SKM-1 (cell line): ENCODE results near the gene GPR65.
A peak's percentile ranks its signal among the peaks of the same experiment; 100 is the strongest.

Experiments
- DNase-seq: peaks from one replicate; lab custom pipeline; 2025; ENCODE audit not compliant: unreplicated experiment; lab: John Stamatoyannopoulos, UW

The GPR65 gene, protein sequence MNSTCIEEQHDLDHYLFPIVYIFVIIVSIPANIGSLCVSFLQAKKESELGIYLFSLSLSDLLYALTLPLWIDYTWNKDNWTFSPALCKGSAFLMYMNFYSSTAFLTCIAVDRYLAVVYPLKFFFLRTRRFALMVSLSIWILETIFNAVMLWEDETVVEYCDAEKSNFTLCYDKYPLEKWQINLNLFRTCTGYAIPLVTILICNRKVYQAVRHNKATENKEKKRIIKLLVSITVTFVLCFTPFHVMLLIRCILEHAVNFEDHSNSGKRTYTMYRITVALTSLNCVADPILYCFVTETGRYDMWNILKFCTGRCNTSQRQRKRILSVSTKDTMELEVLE

GRCh38 chr14:88005050-88005481 is at the start of gene GPR65:
TSS of gene GPR65 (plus strand) at chr14:88005135. CDS start at chr14:88010848, 5,713 bp downstream.
- DNase-seq, result peak; percentile 73

DNA sequence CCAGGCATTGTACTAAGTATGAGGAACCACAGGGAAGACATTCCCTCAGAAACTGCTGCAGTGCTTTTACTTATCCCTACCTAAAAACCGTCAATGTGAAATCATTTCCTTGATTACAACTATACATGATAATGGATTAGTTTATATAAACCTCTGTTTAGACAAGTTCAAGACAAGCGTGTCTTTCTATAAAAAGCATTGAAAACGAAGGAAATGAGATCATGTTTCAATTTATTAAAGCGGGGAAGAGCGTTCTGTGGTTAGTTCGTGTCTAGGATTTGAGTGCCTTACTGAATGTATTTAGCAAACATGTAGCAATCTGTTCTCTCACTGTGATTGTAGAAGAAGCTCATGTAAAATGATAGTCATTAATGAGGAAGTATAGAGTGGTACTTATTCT is 49.4 kb upstream of the GPR65 start:
- no peak for DNase-seq

DNA sequence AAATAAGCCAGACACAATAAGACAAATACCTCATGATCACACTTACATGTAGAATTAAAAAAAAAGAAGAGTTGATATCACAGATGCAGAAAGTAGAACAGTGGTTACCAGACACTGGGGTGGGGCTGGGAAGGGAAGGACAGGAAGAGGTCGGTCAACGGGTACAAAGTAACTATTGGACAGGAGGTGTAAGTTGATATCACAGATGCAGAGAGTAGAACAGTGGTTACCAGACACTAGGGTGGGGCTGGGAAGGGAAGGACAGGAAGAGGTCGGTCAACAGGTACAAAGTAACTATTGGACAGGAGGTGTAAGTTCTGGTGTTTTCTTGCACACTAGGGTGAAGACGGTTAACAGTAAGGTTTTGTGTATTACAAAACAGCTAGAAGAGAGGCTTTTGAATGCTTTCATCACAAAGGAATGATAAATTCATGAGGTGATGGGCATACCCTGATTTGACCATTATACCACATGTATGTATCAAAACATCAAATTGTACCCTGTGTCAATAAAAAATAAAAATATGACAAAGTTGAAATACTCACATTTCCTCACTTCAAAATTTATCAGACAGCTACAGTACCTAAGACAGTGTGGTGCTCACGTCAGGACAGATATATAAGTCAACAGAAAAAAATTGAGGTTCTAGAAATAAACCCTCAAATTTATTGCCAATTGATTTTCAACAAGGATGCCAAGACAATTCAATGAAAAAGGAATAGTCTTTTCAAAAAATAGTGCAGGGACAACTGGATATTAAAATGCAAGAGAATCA is 44.7 kb upstream of the GPR65 start:
- DNase-seq, result no peak

- DNase-seq, result no peak
Measured at GRCh38 chr14:87961246-87961645, 43.7 kb upstream of the GPR65 start.

- DNase-seq, result no peak
Measured at GRCh38 chr14:87966816-87967215, 38.1 kb upstream of the GPR65 start.

DNA sequence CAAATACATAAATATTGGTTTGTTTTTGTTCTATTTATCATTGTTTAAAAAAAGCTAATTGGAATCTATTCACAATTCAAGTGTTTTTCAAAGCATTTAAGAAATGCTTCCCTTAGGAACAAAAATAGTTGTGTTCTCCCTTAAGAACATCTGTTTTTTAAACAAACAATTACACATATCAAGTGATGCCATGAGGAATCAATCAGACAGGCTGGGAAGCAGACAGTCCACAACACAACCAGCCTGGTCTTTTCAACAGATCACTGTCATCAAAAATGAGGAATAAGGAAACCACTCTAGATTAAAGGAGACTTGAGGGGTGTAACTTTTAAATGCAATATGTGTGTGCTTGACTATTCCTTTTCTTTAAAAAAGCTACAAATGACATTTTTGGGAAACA is 37.4 kb upstream of the GPR65 start:
- no peak for DNase-seq

DNA sequence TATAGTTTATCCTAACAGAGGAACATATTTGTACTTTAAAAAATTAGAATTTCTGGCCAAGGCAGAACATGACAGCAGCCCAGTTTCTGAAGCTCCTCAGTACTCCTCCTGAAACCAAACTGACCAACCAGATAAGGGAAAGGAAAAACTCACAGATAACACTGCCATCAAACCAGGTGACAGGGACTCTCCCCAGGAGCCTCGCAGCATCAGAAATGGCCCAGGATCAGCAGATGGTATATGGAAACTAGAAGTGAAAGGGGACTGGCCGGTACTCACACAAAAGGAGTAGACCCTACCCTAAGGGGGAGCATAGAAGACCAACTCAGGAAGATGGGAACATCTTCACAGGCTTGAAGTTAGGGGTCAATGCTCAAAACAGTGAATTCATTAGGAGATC is 33.9 kb upstream of the GPR65 start:
- DNase-seq, result no peak

DNA sequence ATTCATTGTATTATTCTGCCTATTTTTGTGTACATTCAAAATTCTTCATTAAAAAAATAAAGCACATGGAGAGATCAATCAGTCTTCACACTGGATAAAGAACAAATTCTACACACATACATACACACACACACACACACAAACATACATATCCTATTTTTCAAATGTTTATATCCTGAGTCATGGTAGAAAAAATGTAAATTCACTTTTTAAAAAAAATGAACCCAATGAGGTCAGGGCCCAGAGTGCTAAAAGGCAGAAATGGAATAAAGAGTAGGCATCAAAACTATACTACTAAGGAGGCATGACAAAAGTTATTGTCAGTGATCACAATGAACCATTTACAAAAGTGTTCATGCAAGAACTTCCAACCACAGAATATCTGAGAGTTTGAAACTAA is 29.3 kb upstream of the GPR65 start:
- no peak for DNase-seq

- no peak for DNase-seq
Measured at GRCh38 chr14:87979689-87980088, 25.2 kb upstream of the GPR65 start.

DNA sequence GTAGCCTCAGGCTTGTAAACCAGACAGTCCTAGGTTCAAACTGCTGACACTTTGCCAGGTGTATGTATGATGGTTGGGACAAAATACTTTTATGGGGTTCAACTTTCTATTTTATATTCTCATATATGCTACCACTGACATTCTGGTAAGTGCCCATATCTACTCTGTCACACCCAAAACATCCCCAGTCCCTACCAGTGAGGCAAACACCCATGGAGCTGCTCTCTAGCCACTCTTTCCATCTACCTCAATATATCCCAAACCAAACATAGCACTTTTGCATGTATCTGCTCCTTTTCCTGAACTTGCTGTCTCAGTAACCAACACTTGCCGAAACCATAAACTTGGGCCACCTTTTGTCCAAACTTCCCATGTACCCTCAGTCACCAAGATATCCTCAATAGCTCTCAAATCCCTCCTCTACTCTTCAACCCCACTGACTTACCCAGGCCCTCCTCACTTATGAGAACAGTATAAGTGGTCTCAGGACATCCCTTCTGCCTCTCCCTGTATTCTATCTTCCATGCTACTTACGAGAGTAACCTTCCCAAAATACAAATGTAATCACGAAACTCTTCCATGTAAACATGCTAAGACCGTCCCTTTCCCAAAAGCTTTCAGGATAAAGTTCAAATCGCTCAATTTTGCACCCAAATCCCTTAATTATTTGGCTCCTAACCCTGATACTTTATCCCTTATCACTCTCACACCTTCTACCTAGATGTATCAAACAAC is 15.5 kb upstream of the GPR65 start:
- DNase-seq, result no peak

- no peak for DNase-seq
Measured at GRCh38 chr14:87989956-87990299, 15.0 kb upstream of the GPR65 start.

- DNase-seq, result no peak
Measured at GRCh38 chr14:87990682-87991081, 14.3 kb upstream of the GPR65 start.

DNA sequence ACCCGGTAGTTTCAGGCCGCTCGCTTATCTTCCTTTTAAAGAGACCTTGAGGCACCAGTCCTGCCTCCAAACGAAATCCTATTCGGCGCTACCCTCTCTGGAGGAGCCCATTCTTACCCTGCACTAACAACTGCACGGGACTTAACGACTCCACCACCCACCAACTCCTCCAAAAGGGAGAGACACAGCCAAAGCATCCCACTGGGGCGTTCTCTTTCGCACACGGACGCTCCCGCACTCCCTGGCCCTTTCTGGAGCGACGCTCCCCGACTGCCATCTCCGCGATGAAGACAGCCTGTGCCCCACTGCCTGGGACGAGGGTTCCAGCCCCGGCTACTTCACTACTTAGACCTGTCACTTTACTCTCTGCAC is 12.6 kb upstream of the GPR65 start:
- no peak for DNase-seq

GRCh38 chr14:87992718-87993628 is 12.0 kb upstream of the GPR65 start, which contains the start of gene GALC:
TSS of gene GALC (minus strand) at chr14:87993182. CDS start at chr14:87993164, 18 bp downstream.
- no peak for DNase-seq

- DNase-seq, result no peak
Measured at GRCh38 chr14:87994974-87995373, 10.0 kb upstream of the GPR65 start.

GRCh38 chr14:87995500-87996290 is 9.2 kb upstream of the GPR65 start:
- DNase-seq, result no peak

GRCh38 chr14:87996291-87996592 is 8.7 kb upstream of the GPR65 start:
- DNase-seq, result no peak

- no peak for DNase-seq
Measured at GRCh38 chr14:87998482-87998881, 6.5 kb upstream of the GPR65 start.

DNA sequence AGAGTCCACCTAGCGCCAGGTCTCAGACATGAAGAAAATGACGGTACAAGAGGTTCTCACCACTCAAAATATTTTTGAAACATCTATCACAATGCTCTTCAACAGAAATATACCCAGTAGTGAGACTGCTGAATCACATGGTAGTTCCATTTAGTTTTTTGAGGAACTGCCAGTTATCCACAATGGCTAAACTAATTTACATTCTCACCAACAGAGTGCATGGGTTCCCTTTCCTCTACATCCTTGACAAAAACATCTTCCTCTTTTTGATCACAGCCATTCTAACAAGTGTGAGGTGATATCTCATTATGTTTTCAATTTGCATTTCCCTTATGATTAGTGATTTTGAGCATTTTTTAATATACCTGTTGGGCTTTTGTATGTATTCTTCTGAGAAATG is 5.7 kb upstream of the GPR65 start:
- DNase-seq, result peak; percentile 7

DNA sequence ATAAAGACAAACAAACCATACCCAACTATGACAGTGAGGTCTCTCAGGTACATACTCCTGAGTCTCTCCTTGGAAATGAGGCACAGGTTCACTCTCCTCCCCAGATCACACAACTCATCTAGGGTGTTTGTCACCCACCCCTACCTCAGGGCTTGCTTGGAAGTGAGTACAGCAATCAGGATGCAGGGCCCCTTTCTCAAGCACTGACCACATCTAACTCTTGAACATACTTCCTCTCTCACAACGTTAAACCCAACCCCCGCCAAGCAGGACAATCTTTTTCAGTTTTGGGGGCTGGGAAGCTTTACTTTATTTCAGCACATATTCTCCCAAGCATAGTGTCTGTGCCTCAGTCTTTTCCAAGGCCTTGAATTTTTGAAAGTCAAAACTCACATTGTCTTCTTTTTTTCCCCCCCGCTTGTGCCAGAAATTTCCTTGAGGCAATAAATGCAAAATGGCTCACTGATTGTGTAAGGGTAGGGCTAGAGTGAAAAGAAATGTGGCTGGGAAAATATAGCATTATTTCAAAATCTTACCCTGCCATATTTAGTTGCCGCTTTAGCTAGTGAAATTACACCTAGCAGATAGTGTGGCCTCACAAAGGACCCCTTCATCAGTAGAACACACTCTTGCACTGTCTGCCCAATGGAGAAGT is 2.4 kb upstream of the GPR65 start:
- peak; percentile 67 for DNase-seq
